Trophoblast cell (in vitro differentiated cells and primary cell): ENCODE measurements around the gene SLC16A10.

Source experiments
- DNase-seq, 2 donors: peaks; one replicate each; pipeline ENCODE4 v3.0.0-alpha.2; 2016
- H2AFZ ChIP-seq: 2 replicates; pipeline ENCODE4 v1.6.1; 2013; ENCODE audit warnings: low read length, moderate library complexity, mild to moderate bottlenecking; ENCODE audit not compliant: insufficient read depth, poor library complexity
- H2AK5ac ChIP-seq: 2 replicates; pipeline ENCODE4 v1.6.1; 2013; ENCODE audit warnings: mild to moderate bottlenecking, low read length
- H2BK120ac ChIP-seq: 2 replicates; pipeline ENCODE4 v1.6.1; 2013; ENCODE audit warnings: low read length, mild to moderate bottlenecking, moderate library complexity; ENCODE audit not compliant: insufficient read depth, poor library complexity
- H2BK12ac ChIP-seq: 2 replicates; pipeline ENCODE4 v1.6.1; 2013; ENCODE audit warnings: mild to moderate bottlenecking, low read length, moderate library complexity
- H2BK5ac ChIP-seq: 2 replicates; pipeline ENCODE4 v1.6.1; 2013; ENCODE audit warnings: low read length, low read depth, moderate library complexity, mild to moderate bottlenecking; ENCODE audit not compliant: poor library complexity
- H3K14ac ChIP-seq: 2 replicates; pipeline ENCODE4 v1.6.1; 2013; ENCODE audit warnings: mild to moderate bottlenecking, low read length
- H3K18ac ChIP-seq: 2 replicates; pipeline ENCODE4 v1.6.1; 2013; ENCODE audit warnings: mild to moderate bottlenecking, low read length
- H3K23ac ChIP-seq: 2 replicates; pipeline ENCODE4 v1.6.1; 2013; ENCODE audit warnings: low read length
- H3K27ac ChIP-seq: 2 replicates; pipeline ENCODE4 v1.5.1; 2013; ENCODE audit warnings: low read depth, mild to moderate bottlenecking, inconsistent platforms, low read length, moderate library complexity
- H3K27me3 ChIP-seq: 2 replicates; pipeline ENCODE4 v1.6.1; 2013; ENCODE audit warnings: inconsistent platforms, mild to moderate bottlenecking, low read length, moderate library complexity; ENCODE audit not compliant: insufficient read depth
- H3K36me3 ChIP-seq, 2 experiments: 1 replicate in 1 of 2; 2 replicates in 1 of 2; pipeline ENCODE4 v1.6.1; 2013; ENCODE audit warnings: low read length in 2 of 2, mild to moderate bottlenecking in 2 of 2, moderate library complexity in 1 of 2; ENCODE audit not compliant: insufficient read depth in 2 of 2, control insufficient read depth in 1 of 2
- H3K4ac ChIP-seq: 2 replicates; pipeline ENCODE4 v1.6.1; 2013; ENCODE audit warnings: low read depth, mild to moderate bottlenecking, low read length, moderate library complexity
- H3K4me1 ChIP-seq, 2 experiments: 1 replicate in 1 of 2; 2 replicates in 1 of 2; pipeline ENCODE4 v1.6.1; 2013; ENCODE audit warnings: low read length in 2 of 2, mild to moderate bottlenecking in 2 of 2, moderate library complexity in 1 of 2; ENCODE audit not compliant: insufficient read depth in 2 of 2, control insufficient read depth in 1 of 2
- H3K4me2 ChIP-seq: 2 replicates; pipeline ENCODE4 v1.6.1; 2013; ENCODE audit warnings: inconsistent platforms, mild to moderate bottlenecking, low read length, moderate library complexity
- H3K4me3 ChIP-seq: 2 replicates; pipeline ENCODE4 v1.5.1; 2013; ENCODE audit warnings: mild to moderate bottlenecking, low read depth, low read length, inconsistent platforms
- H3K79me1 ChIP-seq: one replicate; pipeline ENCODE4 v1.6.1; 2013; ENCODE audit warnings: low read length
- H3K79me2 ChIP-seq: 2 replicates; pipeline ENCODE4 v1.6.1; 2013; ENCODE audit warnings: low read length, mild to moderate bottlenecking; ENCODE audit not compliant: control insufficient read depth, insufficient read depth, poor library complexity
- H3K9ac ChIP-seq: 2 replicates; pipeline ENCODE4 v1.6.1; 2013; ENCODE audit warnings: mild to moderate bottlenecking, low read length
- H3K9me3 ChIP-seq: 2 replicates; pipeline ENCODE4 v1.6.1; 2013; ENCODE audit warnings: low read depth, mild to moderate bottlenecking, control low read depth, inconsistent platforms, low read length; ENCODE audit not compliant: insufficient read depth
- H4K12ac ChIP-seq: 2 replicates; pipeline ENCODE4 v1.6.1; 2013; ENCODE audit warnings: low read depth, mild to moderate bottlenecking, low read length, moderate library complexity
- H4K8ac ChIP-seq: 2 replicates; pipeline ENCODE4 v1.6.1; 2013; ENCODE audit warnings: low read depth, mild to moderate bottlenecking, low read length, moderate library complexity
- H4K91ac ChIP-seq: one replicate; pipeline ENCODE4 v1.6.1; 2013; ENCODE audit warnings: low read depth, mild to moderate bottlenecking, low read length, moderate library complexity
- WGBS: extraction: QIAGEN DNeasy Blood & Tissue Kit; methylation state at CpG from one replicate; pipeline ENCODE4 v1.1.7; 2013; ENCODE audit warnings: missing lambda C conversion rate; ENCODE audit not compliant: insufficient read length, insufficient coverage; ENCODE audit errors: extremely low coverage; 5-methylcytosine and 5-hydroxymethylcytosine counted together

Gene SLC16A10

DNA sequence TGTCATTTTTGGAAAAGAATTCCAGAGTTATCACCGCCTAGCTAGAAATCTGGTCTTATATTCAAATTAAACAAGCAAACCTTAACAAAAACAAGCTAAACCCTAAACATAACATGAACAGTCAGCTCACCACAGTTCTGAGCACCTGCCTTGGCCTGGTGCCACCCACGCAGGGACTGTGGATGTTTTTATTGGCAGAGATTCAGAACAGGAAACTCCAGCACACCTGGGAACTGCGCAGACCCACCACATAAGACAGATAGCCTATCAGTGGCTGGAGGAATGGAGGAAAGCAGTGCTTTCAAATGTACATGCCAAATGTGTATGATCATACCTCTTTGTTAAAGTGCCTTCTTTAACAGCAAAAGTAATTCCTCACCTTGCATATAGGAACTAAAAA lies 8.9 kb downstream of the SLC16A10 start:
- Histone ChIP-seq H3K9ac (no peak overlapping the region), H4K91ac (no peak overlapping the region), H3K79me1 (no peaks in the 10 kb centered on the region), H3K23ac (no peak overlapping the region), H2BK120ac (no peak overlapping the region), H3K36me3 (no peaks in the 10 kb centered on the region), H2BK12ac (no peak overlapping the region), H2AFZ (no peak overlapping the region), H2AK5ac (no peak overlapping the region), H3K14ac (no peak overlapping the region), H3K27ac (no peak overlapping the region), H2BK5ac (no peak overlapping the region), H3K79me2 (no peaks in the 10 kb centered on the region), H3K4me1 (no peaks in the 10 kb centered on the region), H3K18ac (no peak overlapping the region), H3K27me3 (no peaks in the 10 kb centered on the region), H4K12ac (no peak overlapping the region), H3K4me3 (no peak overlapping the region), H4K8ac (no peak overlapping the region), H3K4me2 (no peak overlapping the region), H3K9me3 (no peaks in the 10 kb centered on the region), H3K4ac (no peak overlapping the region)
- WGBS = no CpG with 5 or more reads among the region's 3 CpGs
- DNase-seq = no peak

DNA sequence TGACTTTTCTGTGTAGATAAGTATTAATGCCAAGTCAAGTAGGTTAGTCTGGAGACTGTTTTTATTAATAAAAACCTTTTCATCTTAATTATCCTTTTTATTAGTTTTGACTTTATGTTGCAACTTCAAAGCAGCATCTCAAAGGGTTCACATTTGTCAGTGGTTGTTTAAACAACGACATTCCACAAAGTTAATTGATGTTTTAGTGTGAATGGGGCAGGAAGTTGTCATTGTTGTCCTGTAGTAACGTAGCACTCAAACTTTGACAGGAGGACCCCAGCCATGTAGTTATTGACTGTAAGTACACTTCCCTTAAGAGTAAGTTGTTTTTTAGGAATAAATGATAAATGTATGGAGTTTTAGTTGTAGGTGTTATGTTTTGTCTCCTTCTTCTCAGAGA lies 11.3 kb downstream of the SLC16A10 start:
- H3K27me3 ChIP-seq = no peaks in the 10 kb centered on the region
- H3K23ac ChIP-seq = no peak overlapping the region
- H3K4me1 ChIP-seq = no peaks in the 10 kb centered on the region
- no peaks in the 10 kb centered on the region for H3K79me1 ChIP-seq
- no peak overlapping the region for H4K91ac ChIP-seq
- H3K79me2 ChIP-seq = no peaks in the 10 kb centered on the region
- H3K14ac ChIP-seq = no peak overlapping the region
- H2BK120ac ChIP-seq = no peak overlapping the region
- no peak overlapping the region for H4K8ac ChIP-seq
- no peak overlapping the region for H3K4me3 ChIP-seq
- H3K18ac ChIP-seq = no peak overlapping the region
- H3K9me3 ChIP-seq = no peaks in the 10 kb centered on the region
- H4K12ac ChIP-seq = no peak overlapping the region
- H2BK12ac ChIP-seq = no peak overlapping the region
- DNase-seq = no peak
- no peak overlapping the region for H2AFZ ChIP-seq
- no peaks in the 10 kb centered on the region for H3K36me3 ChIP-seq
- no peak overlapping the region for H2BK5ac ChIP-seq
- no peak overlapping the region for H3K27ac ChIP-seq
- WGBS = no CpG with 5 or more reads among the region's 2 CpGs
- no peak overlapping the region for H3K4me2 ChIP-seq
- no peak overlapping the region for H3K9ac ChIP-seq
- no peak overlapping the region for H2AK5ac ChIP-seq
- H3K4ac ChIP-seq = no peak overlapping the region

DNA sequence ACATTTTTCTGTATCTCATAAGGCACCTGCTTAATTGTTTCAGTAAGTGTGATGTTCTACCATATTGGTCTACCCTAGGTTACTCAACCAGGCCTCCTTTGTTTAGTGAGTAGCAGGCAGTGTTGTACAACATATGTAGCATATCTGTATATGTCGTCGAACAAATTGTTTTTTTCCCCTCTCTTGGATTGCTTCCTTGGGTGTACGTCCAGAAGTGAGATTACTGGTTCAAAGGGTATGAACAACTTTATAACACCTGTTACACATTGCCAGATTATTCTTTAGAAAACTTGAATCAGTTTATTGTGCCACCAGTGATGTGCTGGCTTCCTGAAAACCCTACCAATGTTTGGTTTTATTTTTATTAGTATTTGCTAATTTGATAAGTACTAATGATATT lies 14.7 kb downstream of the SLC16A10 start:
- Histone ChIP-seq H3K9ac (no peak overlapping the region), H2BK120ac (no peak overlapping the region), H3K27me3 (no peaks in the 10 kb centered on the region), H2BK12ac (no peak overlapping the region), H3K9me3 (peaks cover 2% of the 10 kb centered on the region), H3K27ac (no peak overlapping the region), H2AFZ (no peak overlapping the region), H2BK5ac (no peak overlapping the region), H3K4me1 (no peaks in the 10 kb centered on the region), H4K12ac (no peak overlapping the region), H3K79me2 (no peaks in the 10 kb centered on the region), H4K91ac (no peak overlapping the region), H3K4me2 (no peak overlapping the region), H4K8ac (no peak overlapping the region), H3K23ac (no peak overlapping the region), H2AK5ac (no peak overlapping the region), H3K4me3 (no peak overlapping the region), H3K4ac (no peak overlapping the region), H3K36me3 (no peaks in the 10 kb centered on the region), H3K18ac (no peak overlapping the region), H3K79me1 (no peaks in the 10 kb centered on the region), H3K14ac (no peak overlapping the region)
- no CpG with 5 or more reads among the region's 3 CpGs for WGBS
- DNase-seq = no peak

DNA sequence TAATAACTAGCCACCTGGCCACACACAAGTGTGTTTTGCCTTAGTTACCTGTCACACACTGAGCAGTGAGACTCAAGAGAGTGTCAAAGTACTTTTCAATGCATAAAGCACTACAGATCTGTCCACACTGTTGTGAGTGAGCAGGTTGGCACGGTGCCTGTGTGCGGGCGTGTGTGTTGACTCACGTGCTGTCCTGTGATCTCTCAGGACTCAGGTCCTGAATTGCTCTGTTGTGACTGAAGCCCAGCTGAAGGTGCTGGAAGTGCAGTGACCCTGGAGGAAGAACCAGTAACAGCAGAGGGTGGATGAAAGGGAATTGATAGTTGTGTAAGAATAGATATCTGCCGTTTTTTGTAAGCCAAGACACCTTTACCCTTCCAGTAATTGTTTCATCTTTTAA lies 18.3 kb downstream of the SLC16A10 start:
- H3K79me1 ChIP-seq = no peaks in the 10 kb centered on the region
- no peak overlapping the region for H3K9ac ChIP-seq
- no peak overlapping the region for H2AK5ac ChIP-seq
- no peak overlapping the region for H2BK12ac ChIP-seq
- H2BK5ac ChIP-seq = no peak overlapping the region
- no peak overlapping the region for H4K12ac ChIP-seq
- no peak overlapping the region for H3K18ac ChIP-seq
- no peak overlapping the region for H3K14ac ChIP-seq
- H2BK120ac ChIP-seq = no peak overlapping the region
- H3K23ac ChIP-seq = no peak overlapping the region
- no peaks in the 10 kb centered on the region for H3K27me3 ChIP-seq
- no peak overlapping the region for H3K4me3 ChIP-seq
- WGBS = no CpG with 5 or more reads among the region's 5 CpGs
- no peak overlapping the region for H3K4ac ChIP-seq
- H3K4me1 ChIP-seq = no peaks in the 10 kb centered on the region
- no peaks in the 10 kb centered on the region for H3K36me3 ChIP-seq
- DNase-seq = peak in 1 of 2 donors; percentile 36
- H3K9me3 ChIP-seq = peaks cover 2% of the 10 kb centered on the region
- no peaks in the 10 kb centered on the region for H3K79me2 ChIP-seq
- H4K91ac ChIP-seq = no peak overlapping the region
- H2AFZ ChIP-seq = no peak overlapping the region
- H4K8ac ChIP-seq = no peak overlapping the region
- no peak overlapping the region for H3K4me2 ChIP-seq
- no peak overlapping the region for H3K27ac ChIP-seq
